ENCODE measurements around the gene CCDC43. TPM values are rescaled to one million over a fixed set of nuclear protein-coding genes. Genes with fewer than 3 reads are reported as not detected.
"Not testable (repeated sequence)": the region's sequence is repeated elsewhere in the genome, so short reads cannot be mapped to it uniquely, and the experiment has no call there.

The CCDC43 gene
- polyA plus RNA-seq, 1 donor, result 41.2 TPM

DNA sequence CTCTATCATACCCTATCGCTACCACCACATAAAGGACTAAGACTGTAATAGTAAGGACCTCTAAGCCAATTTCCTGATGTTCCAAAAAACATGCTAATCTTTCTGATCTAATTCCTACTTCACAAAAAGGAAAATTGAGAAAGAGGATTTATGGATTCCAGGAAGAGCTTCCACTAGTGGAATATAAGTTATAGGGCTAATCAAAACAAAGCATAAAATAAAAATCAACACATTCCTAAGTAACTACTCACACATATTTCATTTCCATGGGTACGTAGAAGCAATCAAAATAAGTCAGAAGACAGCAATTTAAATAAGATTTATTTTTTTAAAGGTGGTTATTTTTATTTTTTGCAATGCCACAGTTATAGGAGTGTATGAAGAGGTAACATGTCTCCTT is 12.4 kb downstream of the CCDC43 start:
- DNase-seq, result no peak

DNA sequence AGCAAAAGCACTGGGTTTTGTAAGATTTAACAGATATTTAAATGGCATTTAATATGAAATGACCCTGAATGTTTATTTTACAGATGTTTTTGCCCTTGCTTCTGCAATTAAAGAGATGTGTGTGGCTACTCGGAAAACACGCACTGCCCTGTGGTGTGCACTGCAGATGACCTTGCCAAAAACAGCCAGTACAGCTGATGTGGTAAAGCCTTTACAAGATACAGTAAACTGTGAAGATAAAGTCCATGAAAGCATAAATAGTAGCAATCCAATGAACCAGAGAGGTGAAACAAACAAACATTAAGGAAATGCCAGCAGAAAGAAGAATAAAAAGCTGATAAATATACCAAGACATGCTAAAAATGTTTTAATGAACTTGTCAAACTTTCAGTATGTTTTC is 15.7 kb downstream of the CCDC43 start:
- no peak for DNase-seq

DNA sequence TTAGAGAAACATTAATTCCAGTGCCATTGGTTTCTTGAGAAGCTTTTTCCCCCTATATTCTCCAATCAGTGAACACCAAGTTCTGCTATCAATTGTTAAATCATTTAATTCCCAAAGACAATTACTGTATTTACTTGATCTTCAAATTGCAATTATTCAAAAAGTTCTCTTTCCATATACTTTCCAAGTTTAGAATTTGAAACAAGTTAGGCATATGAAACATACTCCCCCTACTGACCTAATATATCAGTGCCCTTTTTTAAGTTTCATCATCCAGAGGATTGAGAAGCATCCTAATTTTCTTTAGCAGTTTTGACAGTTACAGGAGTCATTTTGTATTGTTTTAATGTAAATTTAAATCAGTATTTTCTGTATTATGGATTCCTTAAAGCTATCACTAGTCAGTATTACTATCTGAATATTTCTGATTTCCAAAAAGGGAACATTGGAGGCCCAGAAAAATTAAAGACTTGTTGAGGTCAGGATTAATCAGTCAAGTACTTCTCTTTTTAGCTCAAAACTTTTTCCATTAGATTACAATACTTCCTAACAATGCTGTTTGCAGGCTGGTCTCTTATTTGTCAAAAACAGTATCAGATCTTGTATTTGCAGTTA is 17.0 kb downstream of the CCDC43 start:
- no peak for DNase-seq

DNA sequence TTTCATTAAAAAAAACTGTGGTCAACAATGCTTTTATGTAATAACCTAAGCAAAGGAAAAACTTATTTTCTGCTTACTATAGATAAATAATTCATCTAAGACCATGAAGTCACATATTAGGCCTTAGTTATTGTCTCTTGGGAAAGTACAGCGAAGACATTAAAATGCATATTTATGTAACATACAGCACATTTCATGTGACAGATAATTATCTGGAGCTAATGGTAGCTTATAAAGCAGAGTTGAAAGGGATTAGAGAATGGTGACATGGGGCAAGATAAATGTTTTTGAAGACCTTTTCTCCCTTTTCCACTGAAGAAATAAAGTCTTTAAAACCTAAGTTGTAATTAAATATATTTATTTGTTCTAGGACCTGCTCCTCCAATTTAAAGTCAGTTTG is 23.6 kb downstream of the CCDC43 start:
- no peak for DNase-seq

DNA sequence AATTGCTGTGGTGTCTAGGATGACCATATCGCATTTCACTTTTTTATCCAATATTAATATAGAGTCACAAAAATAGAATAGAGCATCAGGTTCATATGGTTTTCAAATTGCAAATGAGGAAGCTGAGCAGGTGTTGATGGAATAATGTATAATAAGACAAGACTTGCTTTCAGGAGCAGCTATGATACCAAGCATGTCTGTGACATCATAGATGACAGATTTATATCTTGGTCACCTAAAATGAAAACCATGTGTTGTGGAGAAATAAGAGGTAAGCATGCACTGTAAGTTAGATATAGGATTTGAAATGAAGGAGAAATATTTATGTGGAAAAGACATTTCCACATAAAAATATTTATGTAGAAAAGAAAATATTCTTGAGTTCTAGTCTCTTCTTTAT is 24.7 kb downstream of the CCDC43 start:
- DNase-seq, result no peak

- no peak for DNase-seq
Measured at GRCh38 chr17:44663095-44663494, 26.5 kb downstream of the CCDC43 start.

GRCh38 chr17:44661835-44662234 is 27.7 kb downstream of the CCDC43 start:
- DNase-seq, result no peak

GRCh38 chr17:44655983-44656710 is 33.4 kb downstream of the CCDC43 start, which contains the start of gene MEIOC:
Gene MEIOC, plus strand, starts transcription at chr17:44656468. Its CDS starts 146 bp downstream, at chr17:44656614.
- DNase-seq, result no peak

DNA sequence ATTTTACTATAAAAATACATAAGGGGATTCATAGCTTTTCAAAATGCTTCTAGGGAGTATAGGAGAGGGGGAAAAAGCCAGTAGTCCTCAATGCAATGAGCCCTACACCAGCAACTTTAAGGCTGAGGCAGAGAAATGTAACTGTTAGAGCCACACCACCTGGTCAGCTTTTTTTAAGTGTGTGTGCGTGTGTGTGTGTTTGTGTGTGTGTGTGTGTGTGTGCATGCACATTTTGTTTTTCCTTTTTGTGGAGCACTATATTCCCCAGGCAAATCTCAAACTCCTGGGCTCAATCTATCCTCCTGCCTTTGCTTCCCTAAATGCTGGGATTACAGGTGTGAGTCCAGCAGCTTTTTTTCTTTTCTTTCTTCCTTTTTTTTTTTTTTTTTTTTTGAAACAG is 35.6 kb downstream of the CCDC43 start:
- no peak for DNase-seq

DNA sequence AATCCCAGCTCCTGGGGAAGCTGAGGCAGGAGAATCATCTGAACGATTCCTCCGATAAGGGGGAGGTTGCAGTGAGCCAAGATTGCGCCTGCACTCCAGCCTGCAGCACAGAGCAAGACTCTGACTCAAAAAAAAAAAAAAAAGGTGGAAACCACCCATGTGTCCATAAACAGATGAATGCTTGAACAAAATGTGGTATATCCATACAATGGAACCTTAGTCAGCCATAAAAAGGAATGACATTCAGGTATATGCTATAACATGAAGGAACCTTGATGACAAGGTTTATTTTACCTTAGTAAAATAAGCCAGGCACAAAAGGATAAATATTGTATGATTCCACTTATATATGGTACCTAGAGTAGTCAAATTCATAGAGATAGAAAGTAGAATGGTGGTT is 36.2 kb downstream of the CCDC43 start:
- no peak for DNase-seq

DNA sequence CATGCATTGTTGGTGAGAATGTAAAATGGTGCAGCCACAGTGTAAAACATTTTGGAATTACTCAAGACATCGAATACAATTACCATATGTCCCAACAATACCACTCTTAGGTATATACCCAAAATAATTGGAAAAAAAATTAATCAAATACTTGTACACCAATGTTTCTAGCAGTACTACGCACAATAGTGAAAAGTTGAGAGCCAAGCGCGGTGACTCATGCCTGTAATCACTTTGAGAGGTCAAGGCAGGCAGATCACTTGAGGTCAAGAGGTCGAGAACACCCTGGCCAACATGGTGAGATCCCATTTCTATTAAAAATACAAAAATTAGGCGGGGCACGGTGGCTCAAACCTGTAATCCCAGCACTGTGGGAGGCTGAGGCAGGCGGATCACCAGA is 36.8 kb downstream of the CCDC43 start:
- DNase-seq, result no peak

- no peak for DNase-seq
Measured at GRCh38 chr17:44651228-44651627, 38.3 kb downstream of the CCDC43 start.

GRCh38 chr17:44648963-44649362 is 40.6 kb downstream of the CCDC43 start:
- DNase-seq, result no peak

GRCh38 chr17:44647736-44648135 is 41.8 kb downstream of the CCDC43 start:
- no peak for DNase-seq

- no peak for DNase-seq
Measured at GRCh38 chr17:44646280-44646679, 43.3 kb downstream of the CCDC43 start.

DNA sequence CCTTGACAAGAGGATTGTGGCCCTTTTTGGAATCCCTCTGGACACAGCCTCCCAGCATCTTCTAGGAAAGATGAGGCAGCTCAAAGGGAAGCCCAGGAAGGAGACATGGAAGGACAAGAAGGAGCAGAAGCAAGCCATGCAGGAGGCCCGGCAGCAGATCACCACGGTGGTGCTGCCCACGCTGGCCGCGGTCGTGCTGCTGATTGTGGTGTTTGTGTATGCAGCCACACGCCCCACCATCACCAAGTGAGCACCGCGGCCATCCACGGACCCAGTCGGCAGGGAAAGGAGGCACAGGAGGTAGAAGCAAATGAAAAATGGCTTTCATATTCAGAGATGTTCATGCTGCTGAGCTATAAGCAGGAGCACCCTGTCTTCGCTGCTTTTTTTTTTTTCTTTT is 44.2 kb downstream of the CCDC43 start:
- DNase-seq, result no peak

- no peak for DNase-seq
Measured at GRCh38 chr17:44642834-44643233, 46.7 kb downstream of the CCDC43 start.

GRCh38 chr17:44637066-44637465 is 52.5 kb downstream of the CCDC43 start:
- DNase-seq, result no peak

DNA sequence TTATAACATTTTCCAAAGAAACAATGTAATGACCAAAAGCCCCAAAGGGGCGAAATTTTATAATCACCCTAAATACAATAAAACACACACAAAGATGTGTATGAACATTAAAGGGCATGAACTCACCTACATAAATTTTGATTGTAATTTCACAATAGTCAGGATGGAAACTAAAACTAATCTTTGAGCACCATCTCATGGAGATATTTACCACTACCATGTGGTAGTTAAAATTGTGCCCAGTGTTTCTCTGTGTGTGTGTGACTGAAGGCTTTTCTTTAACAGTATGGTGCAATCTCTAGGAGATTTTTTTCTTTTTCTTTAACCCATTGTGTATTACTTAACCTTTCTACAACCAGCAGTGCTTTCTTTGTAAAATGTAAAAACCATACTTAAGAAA is 53.0 kb downstream of the CCDC43 start:
- no peak for DNase-seq

GRCh38 chr17:44634401-44634800 is 55.2 kb downstream of the CCDC43 start:
- DNase-seq, result not testable (repeated sequence)

DNA sequence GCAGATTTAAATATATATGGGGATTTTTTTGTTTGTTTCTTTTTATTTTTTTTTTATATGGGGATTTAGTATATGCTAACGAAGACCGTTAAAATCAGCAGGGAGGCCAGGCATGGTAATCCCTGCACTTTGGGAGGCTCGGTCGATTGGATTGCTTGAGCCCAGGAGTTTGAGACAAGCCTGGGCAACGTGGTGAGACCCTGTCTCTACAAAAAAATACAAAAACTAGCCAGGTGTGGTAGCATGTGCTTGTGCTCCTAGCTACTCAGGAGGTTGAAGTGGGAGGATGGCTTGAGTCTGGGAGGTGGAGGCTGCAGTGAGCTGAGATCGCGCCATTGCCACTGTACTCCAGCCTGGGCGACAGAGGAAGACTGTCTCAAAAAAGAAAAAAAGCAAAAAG is 55.6 kb downstream of the CCDC43 start:
- DNase-seq, result no peak

- no peak for DNase-seq
Measured at GRCh38 chr17:44630703-44631102, 58.9 kb downstream of the CCDC43 start.

DNA sequence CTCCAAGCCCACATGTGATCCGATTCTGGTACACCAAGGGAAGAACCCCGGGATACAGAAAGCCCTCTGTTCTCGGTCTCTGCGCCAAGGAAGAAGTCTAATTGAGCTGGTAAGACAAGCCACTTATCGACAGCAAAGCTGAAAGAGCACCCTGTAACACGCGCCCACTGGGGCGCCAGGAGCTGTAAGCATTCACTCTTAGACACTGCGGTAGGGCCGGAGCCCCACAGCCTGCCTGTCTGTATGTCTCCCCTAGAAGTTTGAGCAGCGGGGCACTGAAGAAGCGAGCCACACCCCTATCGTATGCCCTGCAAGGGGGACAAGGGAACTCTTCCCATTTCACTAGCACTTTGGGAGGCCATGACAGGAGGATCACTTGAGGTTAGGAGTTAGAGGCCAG is 60.3 kb downstream of the CCDC43 start:
- DNase-seq, result no peak

All from left kidney (tissue), 2 donors.